HG02623 (cell line): ENCODE measurements around the gene REG1A.

Source experiments
- ATAC-seq: cut with Tn5 transposase; IDR thresholded peaks from one replicate; pipeline ENCODE4 v1.9.1; 2021; ENCODE audit warnings: moderate library complexity; ENCODE audit not compliant: unreplicated experiment

REG1A gene

DNA sequence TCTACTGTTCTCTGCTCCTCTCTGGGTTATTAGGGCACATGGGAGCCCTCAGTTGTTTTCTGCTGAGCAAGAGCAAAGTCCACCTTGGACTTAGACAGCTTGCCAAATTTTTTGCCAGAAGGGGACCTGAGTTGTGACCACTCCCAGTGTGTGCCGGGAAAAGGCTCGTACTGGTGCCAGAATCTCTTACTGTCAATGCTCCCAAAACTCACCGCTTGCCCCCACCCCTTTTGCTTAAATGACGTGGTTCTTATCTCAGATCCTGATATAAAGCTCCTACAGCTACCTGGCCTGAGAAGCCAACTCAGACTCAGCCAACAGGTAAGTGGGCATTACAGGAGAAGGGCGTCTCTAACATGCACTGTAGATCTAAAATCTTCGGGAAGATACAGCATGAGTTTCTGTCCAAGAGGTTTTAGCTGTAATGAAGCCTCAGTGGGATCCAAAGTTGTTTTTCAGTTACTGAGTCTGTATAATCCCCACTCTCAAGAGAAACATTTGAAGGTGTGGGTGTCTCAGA, at the start of gene REG1A:
REG1A (plus strand) TSS at position 295 of the 520 bp plus-strand sequence. CDS start 374 bp downstream, outside the sequence.
- ATAC-seq: no peak

GRCh38 chr2:79071078-79071477, 49.2 kb upstream of the REG1A start:
- ATAC-seq: no peak

DNA sequence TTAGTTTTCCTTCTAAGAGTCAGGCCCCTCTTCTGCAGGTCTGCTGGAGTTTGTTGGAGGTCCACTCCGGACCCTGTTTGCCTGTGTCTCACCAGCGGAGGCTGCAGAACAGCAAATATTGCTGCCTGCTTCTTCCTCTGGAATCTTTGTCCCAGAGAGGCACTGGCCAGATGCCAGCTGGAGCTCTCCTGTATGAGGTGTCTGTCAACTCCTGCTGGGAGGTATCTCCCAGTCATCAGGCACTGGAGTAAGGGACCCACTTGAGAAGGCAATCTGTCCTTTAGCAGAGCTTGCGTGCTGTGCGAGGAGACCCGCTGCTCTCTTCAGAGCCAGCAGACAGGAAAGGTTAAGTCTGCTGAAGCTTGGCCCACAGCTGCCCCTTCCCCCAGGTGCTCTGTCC, 37.3 kb upstream of the REG1A start:
- no peak for ATAC-seq

GRCh38 chr2:79083597-79084251, 36.6 kb upstream of the REG1A start:
- no peak for ATAC-seq

DNA sequence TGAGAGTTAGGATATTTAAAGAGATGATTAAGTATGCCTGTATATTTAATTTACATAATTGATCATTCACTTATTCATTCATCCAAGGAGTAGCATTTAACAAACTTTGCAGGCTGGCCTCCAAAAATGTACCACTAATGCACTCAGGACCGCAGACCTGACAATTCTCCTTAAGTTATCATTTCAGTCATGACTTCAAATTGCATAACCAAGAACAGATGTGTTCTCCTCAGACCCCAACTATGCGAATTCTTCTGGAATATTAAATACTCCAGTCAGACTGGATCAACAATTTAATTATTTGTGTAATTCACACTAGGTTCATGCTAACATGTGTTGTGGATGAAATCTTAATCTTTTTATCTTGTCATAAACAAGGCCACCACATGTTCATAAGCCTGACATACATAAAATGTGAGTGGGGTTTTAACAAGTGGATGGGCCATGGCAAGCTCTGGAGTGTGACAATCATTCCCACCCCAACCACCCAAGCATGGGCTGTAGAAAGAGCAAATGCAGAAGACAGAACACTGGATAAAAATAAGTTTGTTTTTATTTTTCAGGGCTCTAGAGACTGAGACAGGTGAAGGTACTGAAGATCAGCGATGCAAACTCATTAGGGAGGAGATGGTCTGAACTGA, 35.7 kb upstream of the REG1A start:
- no peak for ATAC-seq

GRCh38 chr2:79085382-79085781, 34.9 kb upstream of the REG1A start:
- ATAC-seq: no peak

DNA sequence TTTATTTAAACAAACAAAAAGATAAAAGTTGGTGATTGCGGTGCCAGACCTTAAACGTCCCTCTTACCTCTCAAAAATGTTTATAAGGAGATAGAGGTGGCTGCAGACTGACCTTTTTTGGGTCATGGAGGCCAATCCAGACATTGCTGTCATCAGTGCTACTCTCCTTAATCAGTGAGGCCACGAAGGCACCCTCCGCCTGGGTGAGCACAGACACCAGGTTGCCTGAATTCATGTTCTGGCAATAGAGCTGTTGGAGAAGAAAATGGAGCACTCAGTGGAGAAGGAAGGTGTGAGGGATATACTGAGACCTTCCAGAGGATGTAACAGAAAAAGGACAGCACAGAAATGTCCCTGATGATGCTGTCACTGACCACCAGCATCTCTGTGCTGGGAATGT, 34.0 kb upstream of the REG1A start:
- no peak for ATAC-seq

DNA sequence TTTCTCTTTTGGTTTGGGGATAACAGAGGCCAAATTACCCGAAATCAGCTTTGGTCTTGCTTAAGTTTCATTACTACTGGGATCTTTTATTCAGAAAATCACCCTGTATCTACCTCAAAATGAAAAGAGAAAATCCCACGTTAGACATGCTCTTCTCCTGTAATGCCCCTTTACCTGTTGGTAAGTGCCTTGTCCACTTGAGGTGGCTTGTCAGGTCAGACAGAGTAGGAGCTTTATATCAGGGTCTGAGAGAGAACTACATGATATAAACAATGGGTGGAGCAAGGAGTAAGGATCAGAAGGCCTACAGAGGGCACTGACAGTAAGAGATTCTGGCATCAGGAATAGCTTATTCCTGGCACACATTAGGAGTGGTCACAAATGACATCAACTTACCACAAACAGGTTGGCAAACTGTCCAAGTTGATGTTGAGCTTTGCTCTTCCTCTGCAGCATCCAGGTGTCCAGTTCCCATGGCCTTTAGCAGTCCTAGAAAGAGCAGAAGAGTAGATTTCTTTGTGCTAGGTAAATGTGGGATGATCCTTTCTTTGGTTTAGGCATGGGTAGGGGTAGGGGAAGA, 32.4 kb upstream of the REG1A start, which contains the start of gene REG1B:
REG1B (minus strand) TSS at position 209 of the 580 bp plus-strand sequence. CDS start 381 bp downstream, outside the sequence.
- ATAC-seq: no peak

DNA sequence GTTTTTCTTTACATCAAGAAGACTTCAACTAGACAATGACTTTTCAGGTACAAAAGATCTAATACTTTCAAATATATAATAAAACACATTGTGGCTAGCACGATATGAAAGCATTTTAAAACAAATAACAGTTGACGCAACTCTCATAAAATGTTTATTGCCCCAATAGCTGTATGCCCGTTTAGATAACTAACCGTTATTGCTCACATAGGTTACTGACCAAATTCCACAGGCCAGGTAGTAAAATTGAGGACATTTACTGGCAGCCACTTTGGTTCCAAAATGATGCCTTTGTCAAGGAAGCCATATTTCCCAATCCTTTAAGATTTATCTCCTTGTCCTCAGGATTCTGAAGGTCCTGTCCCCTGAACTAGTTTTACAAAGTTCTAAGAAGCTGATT, 29.6 kb upstream of the REG1A start:
- no peak for ATAC-seq

DNA sequence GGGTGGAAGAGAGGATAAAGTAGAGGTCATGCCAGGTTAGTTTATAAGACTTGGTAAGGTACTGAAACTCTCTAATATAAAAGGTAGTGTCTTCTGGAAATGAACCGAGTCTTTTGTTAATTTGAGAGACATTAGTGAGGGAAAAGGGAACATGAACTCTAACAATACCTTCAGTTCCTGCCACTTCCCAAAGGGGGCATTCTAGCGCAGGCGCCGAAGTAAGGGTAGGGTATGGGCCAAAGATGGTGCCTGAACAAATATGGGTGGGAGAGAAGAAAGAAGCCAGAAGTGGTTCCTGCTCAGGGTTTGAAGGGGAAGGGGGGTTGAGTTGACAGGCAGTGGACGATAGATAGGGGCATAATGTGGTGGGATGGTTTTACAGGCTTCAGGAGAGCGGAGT, 22.4 kb upstream of the REG1A start:
- ATAC-seq: no peak

DNA sequence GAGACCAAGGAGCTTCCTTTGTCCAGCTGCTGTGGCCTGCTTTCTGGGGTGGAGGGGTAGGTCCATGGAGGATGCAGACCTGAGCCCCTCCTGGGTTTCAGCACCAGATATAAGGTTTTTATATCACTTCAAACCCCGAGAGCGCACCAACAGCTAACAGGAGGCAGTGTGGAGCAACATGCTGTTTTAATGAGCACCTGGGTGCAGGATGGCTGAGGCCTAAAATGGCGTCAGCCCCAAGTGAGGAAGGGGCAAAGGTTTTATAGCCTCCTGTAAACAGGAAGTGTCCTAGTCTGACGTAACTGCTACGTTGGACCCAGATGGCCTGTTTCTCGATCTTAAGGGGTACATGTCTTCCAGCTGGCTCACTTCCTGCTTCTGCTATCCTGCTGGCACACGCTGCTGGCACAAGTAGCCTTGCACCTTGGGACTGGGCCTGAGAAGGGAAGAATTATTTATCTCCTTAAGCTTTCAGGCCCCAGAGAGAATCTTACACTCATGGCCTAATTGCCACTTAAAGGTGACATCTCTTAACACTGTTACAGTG, 21.1 kb upstream of the REG1A start:
- ATAC-seq: no peak

- no peak for ATAC-seq
Observed at GRCh38 chr2:79100285-79100684, 20.0 kb upstream of the REG1A start.

DNA sequence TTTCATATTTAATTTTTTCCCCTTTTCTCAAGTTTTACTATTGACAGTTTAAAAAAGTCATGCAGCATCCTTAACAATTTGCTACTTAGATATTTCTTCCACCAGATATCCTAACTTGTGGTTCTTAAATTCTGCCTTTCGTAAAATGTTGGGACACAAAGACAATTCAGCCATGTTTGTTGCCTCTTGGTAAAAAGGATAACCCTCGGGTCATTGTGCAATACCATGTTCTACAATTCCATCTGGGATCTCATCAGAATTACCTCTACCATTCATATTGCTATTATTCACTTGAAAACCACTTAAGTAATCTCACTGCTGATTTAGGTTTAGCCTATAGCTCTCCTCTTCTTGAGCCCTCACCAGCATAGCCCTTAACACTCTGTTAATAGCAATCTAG, 19.3 kb upstream of the REG1A start:
- no peak for ATAC-seq

DNA sequence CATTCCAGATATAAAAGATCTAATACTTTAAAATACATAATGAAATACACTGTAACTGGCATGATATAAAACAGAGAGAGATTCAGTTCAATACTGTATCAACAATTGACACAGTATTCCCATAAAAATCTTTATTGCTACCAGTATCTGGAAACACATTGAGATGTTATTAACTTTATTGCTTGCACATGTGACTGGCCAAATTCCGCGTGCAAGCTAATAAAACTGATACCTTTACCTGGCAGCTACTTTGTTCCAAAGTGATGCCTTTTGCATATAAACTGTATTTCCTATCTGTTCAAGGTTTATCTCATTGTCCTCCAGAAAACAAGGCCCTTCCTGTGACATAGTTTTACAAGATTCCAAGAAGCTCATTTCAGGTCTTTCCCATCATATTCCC, 17.1 kb upstream of the REG1A start:
- no peak for ATAC-seq

GRCh38 chr2:79105259-79105658, 15.0 kb upstream of the REG1A start:
- ATAC-seq: no peak

DNA sequence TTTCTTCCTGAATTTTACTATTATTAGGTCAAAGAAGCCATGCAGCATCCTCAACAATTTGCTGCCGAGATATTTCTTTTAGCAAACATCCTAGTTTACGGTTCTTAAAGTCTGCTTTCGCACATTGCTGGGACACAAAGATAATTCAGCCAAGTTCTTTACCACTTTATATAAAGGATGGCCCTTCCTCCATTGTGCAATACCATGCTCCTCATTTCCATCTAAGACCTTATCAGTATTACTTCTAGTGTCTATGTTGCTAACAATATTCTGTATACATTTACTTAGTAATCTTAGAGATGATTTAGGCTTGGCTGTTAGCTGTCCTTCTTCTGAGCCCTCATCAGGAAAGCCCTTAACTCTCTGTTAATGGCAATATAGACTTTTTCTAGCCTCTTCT, 8.0 kb upstream of the REG1A start:
- no peak for ATAC-seq

- no peak for ATAC-seq
Observed at GRCh38 chr2:79114797-79115494, 5.3 kb upstream of the REG1A start.

- no peak for ATAC-seq
Observed at GRCh38 chr2:79116997-79117928, 3.0 kb upstream of the REG1A start.

- no peak for ATAC-seq
Observed at GRCh38 chr2:79122676-79123075, 2.4 kb downstream of the REG1A start.
